K562 (cell line): ENCODE data around the gene SLC26A2. TPM values are rescaled to one million over a fixed set of nuclear protein-coding genes. Genes with fewer than 3 reads are reported as not detected.

ENCODE experiments used
- CC2D1A ChIP-seq: fragments of 450-650 bp; IDR thresholded peaks from 2 replicates; pipeline ENCODE4 v1.6.1; 2017; ENCODE audit warnings: mild to moderate bottlenecking
- CCNT2 ChIP-seq: IDR thresholded peaks from 2 replicates; pipeline ENCODE4 v1.6.1; 2011; ENCODE audit warnings: borderline replicate concordance, low read depth, mild to moderate bottlenecking, moderate library complexity, mixed read lengths, low read length; ENCODE audit not compliant: insufficient read length; ENCODE audit errors: extremely low read depth
- ELF2 ChIP-seq: fragments of 250-450 bp; sonication (Bioruptor Pico); IDR thresholded peaks from 2 replicates; pipeline ENCODE4 v1.5.0; 2021; ENCODE audit warnings: mild to moderate bottlenecking
- ELK3 ChIP-seq: fragments of 450-650 bp; formaldehyde crosslinking; IDR thresholded peaks from 2 replicates; pipeline ENCODE4 v1.4.0; 2020; ENCODE audit warnings: mild to moderate bottlenecking
- ETS1 ChIP-seq: conservative IDR thresholded peaks from 2 replicates; pipeline ENCODE4 v1.6.1; 2011; ENCODE audit warnings: low read depth, mild to moderate bottlenecking, low read length; ENCODE audit not compliant: control insufficient read depth
- ETV1 ChIP-seq: fragments of 450-650 bp; conservative IDR thresholded peaks from 2 replicates; pipeline ENCODE4 v1.6.1; 2016; ENCODE audit warnings: missing genetic modification characterization, control low read depth, low read depth, missing compliant biosample characterization
- HSF4 ChIP-seq: fragments of 250-450 bp; sonication (Bioruptor Pico); IDR thresholded peaks from 2 replicates; pipeline ENCODE4 v2.1.2; 2022; ENCODE audit warnings: mild to moderate bottlenecking, moderate library complexity, borderline replicate concordance
- IFI16 ChIP-seq: fragments of 250-450 bp; sonication (Bioruptor Pico); IDR thresholded peaks from 2 replicates; pipeline ENCODE4 v2.1.2; 2022; ENCODE audit warnings: mild to moderate bottlenecking, inconsistent platforms
- MXI1 ChIP-seq: IDR thresholded peaks from 2 replicates; pipeline ENCODE4 v1.6.1; 2011; ENCODE audit warnings: low read depth, mild to moderate bottlenecking, improper control_type of control experiment, low read length
- TCF7 ChIP-seq: sonication (generic); IDR thresholded peaks from 2 replicates; pipeline ENCODE4 v1.6.1; 2016; ENCODE audit warnings: antibody characterized with exemption, borderline replicate concordance
- U2AF2 ChIP-seq: fragments of 200-400 bp; formaldehyde crosslinking; optimal IDR thresholded peaks from 2 replicates; pipeline ENCODE3; 2017; ENCODE audit warnings: low read depth, mild to moderate bottlenecking, low read length
- ZBTB9 ChIP-seq: fragments of 450-650 bp; formaldehyde crosslinking; IDR thresholded peaks from 2 replicates; pipeline ENCODE4 v1.4.0; 2020; ENCODE audit warnings: mild to moderate bottlenecking, moderate library complexity
- ZFP30 ChIP-seq: fragments of 250-450 bp; sonication (Bioruptor Pico); IDR thresholded peaks from 2 replicates; pipeline ENCODE4 v1.8.0; 2022; ENCODE audit warnings: moderate library complexity, mild to moderate bottlenecking, inconsistent platforms, borderline replicate concordance
- ZNF318 ChIP-seq, 2 experiments: fragments of 450-650 bp; IDR thresholded peaks; 2 replicates each; pipeline ENCODE4 v1.6.1; 2016; ENCODE audit warnings: mild to moderate bottlenecking in 2 of 2, borderline replicate concordance in 1 of 2, low read depth in 1 of 2, moderate library complexity in 1 of 2
- ZNF699 ChIP-seq: fragments of 250-450 bp; sonication (Bioruptor Pico); IDR thresholded peaks from 2 replicates; pipeline ENCODE4 v1.8.0; 2021; ENCODE audit warnings: mild to moderate bottlenecking, moderate library complexity; ENCODE audit not compliant: insufficient replicate concordance
- polyA plus RNA-seq, 8 experiments: library from polyadenylated mRNA; depleted of rRNA in 4 of 8; stranded (reverse) in 5 of 8; unstranded in 3 of 8; fragments of >200 nt; fragmentation: Nextera tagmentation in 2 of 8; fragmentation: Illumina TruSeq in 1 of 8; extraction: Ambion mirVana in 2 of 8; extraction: Trizol in 1 of 8; gene quantifications; 2 replicates each; pipeline versions ENCODE4 v1.2.1 to v1.2.3, GENCODE V29; 2011 to 2014; ENCODE audit warnings: inconsistent platforms in 1 of 8, missing spikeins in 1 of 8
- total RNA-seq, 7 experiments: library from RNA; depleted of rRNA in 6 of 7; stranded (reverse); fragments of >200 nt in 6 of 7; fragmentation: Illumina TruSeq in 2 of 7; extraction: Trizol in 2 of 7; gene quantifications; 2 replicates each; pipeline versions ENCODE4 v1.2.1 to v1.2.3, GENCODE V29; 2011 to 2021; ENCODE audit warnings: low replicate concordance in 1 of 7

Gene SLC26A2
- total and polyA plus RNA-seq, 9 of the 15 experiments (the other 6 are each of a cell fraction or from before 2014, with no cell fraction given) = 1.1 to 6.3 (median 3.6) TPM

GRCh38 chr5:149940077-149940574 lies 20.4 kb upstream of the SLC26A2 start (continued):
- peak in 1 of 2 experiments; percentile 94; a peak in 2 of 4 replicates for TF ChIP-seq ZNF318 (IDR thresholded peaks at IDR 0.05; ENCODE audit: borderline replicate concordance in 1 of 2, low read depth in 1 of 2)
- no peak for TF ChIP-seq ZFP30
- TF ChIP-seq ETS1 = no peak
- no peak for TF ChIP-seq CC2D1A
- TF ChIP-seq HSF4 (CRISPR knock-in tag) = no peak
- TF ChIP-seq CCNT2 = peak; percentile 64
- no peak for TF ChIP-seq ELF2 (CRISPR knock-in tag)
- no peak for TF ChIP-seq TCF7
- TF ChIP-seq ELK3 = no peak
- TF ChIP-seq ZBTB9 (CRISPR knock-in tag) = no peak
- TF ChIP-seq MXI1 = no peak
- TF ChIP-seq U2AF2 = no peak
- TF ChIP-seq ZNF699 (CRISPR knock-in tag) = no peak
- no peak for TF ChIP-seq IFI16
- TF ChIP-seq ETV1 (tag) = no peak
